NCI-H2196 (cell line): ENCODE measurements around the gene ST6GALNAC4.
"Not testable (repeated sequence)": the region's sequence is repeated elsewhere in the genome, so short reads cannot be mapped to it uniquely, and the experiment has no call there.

Experiments used
- DNase-seq: peaks from one replicate; lab custom pipeline; 2025; ENCODE audit not compliant: unreplicated experiment; lab: John Stamatoyannopoulos, UW

Gene ST6GALNAC4

GRCh38 chr9:127893392-127893791 lies 23.4 kb downstream of the ST6GALNAC4 start:
- no peak for DNase-seq

GRCh38 chr9:127892831-127893230 lies 24.0 kb downstream of the ST6GALNAC4 start:
- no peak for DNase-seq

GRCh38 chr9:127890053-127890452 lies 26.8 kb downstream of the ST6GALNAC4 start:
- DNase-seq, result no peak

- no peak for DNase-seq
These were observed 29.0 kb downstream of the ST6GALNAC4 start for GRCh38 chr9:127887792-127888191.

DNA sequence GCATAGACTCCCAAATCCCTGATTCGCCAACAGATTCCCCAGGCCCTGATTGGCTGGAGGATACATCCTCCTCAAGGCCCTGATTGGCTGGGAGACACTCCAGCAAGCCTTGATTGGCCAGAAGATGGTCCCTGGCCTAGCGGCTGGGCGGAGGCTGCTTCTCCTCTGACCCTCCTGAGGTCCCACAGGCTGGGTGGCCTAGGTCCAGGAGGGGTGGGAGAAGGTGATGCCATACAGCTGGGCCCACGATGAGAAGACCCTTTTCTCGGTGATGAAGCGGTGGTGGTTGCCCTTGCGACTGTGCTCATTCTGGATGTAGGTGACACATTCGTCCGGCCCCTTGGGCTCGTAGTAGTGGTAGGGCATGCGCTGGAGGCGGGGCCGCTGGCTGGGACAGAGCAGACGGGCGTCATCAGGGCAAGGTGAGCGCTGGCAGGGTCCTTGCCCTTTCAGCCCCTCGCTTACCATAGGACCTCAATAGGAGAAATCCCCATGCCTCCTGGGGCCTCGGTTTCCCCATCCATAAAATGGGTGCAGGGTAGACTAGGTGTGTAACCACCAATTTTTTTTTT lies 30.4 kb downstream of the ST6GALNAC4 start:
- DNase-seq, result no peak

DNA sequence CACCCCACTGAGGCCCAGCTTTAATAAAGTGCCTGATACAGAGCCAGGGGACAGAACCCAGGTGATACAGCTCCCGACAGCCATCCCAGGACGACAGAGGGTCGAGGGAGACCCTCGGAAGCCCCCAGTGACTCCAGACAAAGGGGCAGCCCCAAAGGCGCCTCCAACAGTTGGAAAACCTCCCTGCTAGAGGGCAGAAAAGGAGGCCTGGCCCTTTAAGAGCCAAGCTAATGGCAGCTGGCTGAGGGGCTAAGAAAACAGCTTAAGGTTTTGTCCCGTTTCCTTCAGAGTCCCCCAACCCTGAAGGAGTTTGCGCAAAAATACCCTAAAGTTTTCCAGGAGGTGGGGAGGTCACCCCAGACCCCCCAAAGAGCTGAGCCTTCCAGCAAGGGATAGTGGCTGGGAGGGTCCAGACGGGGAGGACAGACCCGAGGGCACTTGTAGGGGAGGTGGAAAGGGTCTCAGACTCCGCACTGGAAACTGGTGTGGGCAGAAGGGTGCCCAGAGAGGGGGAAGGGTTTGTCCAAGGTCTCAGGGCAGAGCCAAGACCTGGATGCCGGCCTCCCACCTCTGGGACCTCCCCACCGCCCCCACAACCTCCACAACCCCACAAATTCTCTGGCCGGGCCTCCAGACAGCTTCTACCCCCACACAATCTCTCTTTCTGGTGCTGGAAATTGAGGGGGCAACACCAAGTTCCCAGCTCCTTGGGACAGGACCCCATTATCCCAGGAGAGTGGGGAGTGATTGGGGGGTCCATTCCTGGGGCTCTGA lies 31.1 kb downstream of the ST6GALNAC4 start:
- DNase-seq, result no peak

GRCh38 chr9:127884976-127885490 lies 31.8 kb downstream of the ST6GALNAC4 start:
- DNase-seq, result no peak

DNA sequence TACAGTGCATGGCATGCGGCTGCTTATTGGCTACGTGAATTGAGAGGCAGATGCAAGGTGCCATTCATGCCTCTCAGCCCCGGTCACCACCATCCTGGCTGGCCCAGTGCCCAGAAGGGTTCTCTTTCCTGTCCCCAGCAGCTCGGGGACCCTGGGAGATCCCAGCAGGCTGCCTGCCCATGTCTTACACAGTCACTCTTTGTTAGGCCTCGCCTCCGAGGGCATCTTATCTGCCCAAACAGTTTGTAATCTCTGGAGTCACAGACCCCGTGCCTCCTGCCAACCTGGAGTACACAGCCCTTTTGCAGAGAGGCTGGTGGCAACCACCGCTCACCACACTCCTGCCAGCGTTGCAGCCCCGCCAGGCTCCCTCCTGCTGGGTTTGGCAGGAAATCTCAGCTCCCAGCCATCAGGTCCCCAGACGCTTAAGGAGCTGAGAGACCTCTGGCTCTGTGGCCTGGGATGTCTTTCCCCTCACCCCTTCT lies 32.4 kb downstream of the ST6GALNAC4 start:
- peak; percentile 67 for DNase-seq

- DNase-seq, result no peak
These were observed 32.9 kb downstream of the ST6GALNAC4 start for GRCh38 chr9:127883959-127884358.

DNA sequence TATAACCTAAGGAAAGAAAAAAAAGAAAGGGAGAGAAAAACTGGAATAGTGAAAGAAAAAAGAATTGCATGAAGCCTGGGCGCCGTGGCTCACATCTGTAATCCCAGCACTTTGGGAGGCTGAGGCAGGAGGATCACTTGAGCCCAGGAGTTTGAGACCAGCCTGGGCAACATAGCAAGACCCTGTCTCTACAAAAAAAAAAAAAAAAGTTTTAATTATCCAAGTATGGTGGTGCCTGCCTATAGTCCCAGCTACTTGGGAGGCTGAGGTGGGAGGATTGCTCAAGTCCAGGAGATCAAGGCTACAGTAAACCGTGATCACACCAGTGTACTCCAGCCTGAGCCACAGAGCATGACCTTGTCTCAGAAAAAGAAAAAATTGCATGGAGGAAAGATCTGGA lies 35.1 kb downstream of the ST6GALNAC4 start:
- DNase-seq, result not testable (repeated sequence)

GRCh38 chr9:127880143-127880542 lies 36.7 kb downstream of the ST6GALNAC4 start:
- DNase-seq, result no peak

GRCh38 chr9:127878652-127879390 lies 38.0 kb downstream of the ST6GALNAC4 start:
- no peak for DNase-seq

DNA sequence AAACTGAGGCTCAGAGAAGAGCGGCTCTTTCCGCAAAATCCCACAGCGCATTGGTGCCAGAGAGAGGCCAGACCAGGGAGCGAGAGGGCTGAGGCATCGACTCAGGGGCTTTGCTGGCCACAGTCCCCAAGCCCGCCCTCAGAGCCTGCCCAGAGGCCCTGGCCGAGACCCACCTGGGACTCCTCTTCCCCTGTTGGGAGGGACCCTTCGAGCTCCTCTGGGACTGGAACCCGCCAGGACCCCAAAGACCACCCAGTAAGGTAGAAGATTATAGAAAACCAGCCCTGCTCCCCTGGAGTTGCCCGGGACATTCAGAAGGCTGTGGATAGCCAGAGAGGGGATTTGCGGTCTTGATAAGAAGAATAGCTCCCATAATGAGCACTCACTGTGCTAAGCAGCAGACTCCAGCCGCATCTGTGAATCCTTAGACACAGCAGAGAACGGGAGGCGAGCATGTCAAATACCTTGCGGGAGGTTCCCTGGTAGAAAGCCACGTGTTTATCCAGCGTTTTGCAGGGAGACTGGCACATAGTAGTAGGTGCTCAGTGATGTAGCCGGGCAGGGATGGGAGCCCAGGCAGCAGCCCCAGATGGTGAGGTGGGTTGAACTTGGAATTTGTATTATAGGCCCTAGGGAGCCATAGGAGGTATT lies 38.7 kb downstream of the ST6GALNAC4 start:
- DNase-seq, result no peak

- peak; percentile 67 for DNase-seq
These were observed 39.3 kb downstream of the ST6GALNAC4 start, which contains the start of gene AK1 for GRCh38 chr9:127877566-127877998. Gene AK1 (minus strand): TSS chr9:127877675. CDS start chr9:127874617, 3,058 bp downstream.

DNA sequence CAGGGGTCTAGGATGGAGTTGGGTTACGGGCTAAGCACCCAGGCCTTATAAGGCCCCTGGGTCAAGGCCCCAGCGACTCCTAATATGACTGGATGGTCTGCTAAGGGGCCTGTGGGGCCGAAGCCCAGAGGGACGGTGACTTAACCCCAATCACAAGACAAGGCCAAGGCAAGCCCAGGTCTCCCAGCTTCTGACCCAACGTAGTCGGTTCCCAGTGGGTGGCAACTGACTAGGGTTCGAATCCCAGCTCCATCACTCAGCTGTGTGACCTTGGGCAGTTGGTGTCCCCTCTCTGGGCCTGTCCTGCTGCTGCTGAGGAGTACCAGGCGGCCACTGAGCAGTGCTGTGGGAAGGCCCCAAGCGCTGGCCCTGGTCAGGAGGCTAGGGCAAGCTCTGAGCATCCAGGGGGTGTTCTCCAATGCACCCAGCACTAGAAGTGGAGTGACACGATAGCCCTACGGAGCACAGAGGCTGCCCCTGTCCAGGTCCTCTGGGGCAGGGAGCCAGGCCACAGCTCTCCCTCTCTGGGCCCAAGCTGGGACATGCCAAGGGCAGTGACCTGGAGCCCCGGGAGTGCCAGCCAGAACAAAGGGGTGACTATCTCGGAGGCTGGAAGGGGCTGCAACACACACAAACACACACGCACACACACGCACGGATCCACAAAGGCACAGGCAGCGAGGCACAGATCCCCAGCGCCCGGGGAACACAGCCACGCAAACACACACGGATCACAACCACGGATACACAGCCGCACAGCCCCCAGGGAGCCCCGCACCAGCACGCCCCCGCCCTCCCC lies 39.9 kb downstream of the ST6GALNAC4 start:
- no peak for DNase-seq

DNA sequence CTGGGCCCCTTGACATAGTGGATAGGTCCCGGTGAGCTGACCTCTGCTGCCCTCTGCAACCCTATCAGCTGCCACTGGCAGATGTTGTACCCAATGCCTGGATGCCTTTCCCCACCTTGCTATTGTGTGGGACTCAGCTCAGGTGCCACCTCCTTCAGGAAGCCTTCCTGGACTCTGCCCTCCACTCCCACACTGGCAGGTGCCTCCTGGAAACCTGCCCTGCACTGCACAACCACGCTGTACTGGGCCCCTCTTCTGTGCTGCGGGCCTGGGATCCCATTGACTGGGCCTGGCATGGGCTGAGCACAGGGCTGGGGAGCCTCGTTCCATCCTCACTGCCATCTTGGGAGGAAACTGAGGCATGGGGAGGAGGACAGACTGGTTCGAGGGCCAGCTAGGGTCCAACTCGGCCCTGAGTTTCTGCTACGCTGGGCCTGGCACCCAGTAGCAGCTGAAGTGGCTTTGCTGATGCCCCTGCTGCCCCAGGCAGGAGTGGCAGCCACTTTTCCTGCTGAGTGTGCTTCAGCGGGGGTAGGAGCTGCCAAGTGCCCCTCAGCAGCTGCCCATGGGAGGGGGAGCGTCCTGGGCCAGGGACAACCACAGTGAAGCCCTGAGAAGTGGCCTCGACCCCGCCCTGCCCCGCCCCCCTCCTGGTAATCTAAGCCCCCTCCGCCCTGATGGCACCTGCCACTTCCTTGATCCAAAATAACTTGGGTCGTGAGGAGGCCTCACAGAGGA lies 40.6 kb downstream of the ST6GALNAC4 start:
- DNase-seq, result no peak

GRCh38 chr9:127875306-127875966 lies 41.4 kb downstream of the ST6GALNAC4 start:
- DNase-seq, result no peak

DNA sequence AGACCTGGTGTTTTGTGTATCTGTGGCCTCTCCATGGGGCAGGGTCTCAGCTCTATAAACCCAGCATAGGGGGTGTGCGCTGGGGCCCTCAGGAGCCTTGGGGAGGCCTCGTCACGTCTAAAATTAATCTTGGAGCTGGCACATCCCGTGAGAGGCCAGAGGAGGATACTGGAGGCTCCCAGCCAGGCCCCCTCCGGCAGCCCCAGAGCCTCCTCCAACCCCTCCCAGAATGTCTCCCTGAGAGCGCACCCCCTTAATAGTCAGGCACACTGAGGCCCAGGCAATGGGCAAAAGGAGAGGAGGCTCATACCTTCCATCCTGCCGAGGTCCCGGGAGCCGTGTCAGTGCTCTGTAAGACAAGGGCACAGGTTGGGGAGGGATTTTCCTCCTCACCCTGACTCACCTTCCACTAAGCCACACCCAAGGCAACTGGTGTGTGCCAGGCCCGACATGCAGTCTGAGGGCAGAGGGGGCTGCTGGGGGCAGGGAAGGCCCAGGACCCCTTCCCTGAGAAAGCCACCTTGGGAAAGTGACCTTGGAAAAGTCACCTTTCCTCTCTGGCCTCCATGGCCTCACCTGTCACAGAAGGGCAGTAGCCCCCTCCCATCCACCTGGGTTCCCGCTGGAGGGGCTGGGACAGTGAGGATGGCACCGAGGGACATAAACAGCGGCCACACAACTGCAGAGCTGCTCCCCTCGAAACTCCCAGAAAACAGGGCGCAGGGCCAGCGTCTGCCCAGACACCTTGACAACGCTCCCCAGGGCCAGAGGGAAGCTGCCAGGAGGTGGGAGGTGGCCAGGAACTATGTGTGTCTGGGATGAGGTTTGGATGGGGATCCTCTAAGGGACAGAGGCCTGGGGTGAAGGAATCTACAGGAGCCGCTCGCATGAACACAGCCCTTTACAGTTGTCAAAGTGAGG lies 42.3 kb downstream of the ST6GALNAC4 start:
- no peak for DNase-seq
